CD1c-positive myeloid dendritic cell (primary cell): ENCODE data around the gene OR52R1.
"Not testable (repeated sequence)": the region's sequence is repeated elsewhere in the genome, so short reads cannot be mapped to it uniquely, and the experiment has no call there.

Experiments
- DNase-seq: peaks from one replicate; pipeline ENCODE4 v3.0.0-alpha.2; 2016; ENCODE audit errors: extremely low spot score

Gene OR52R1

GRCh38 chr11:4804280-4804679 lies at the start of gene OR52R1:
Gene OR52R1, minus strand, starts transcription at chr11:4804380. Its CDS starts 0 bp downstream, at chr11:4804380.
- DNase-seq = no peak

- DNase-seq = no peak
Observed at GRCh38 chr11:4851033-4851432, 46.9 kb upstream of the OR52R1 start.

GRCh38 chr11:4848908-4849532 lies 44.8 kb upstream of the OR52R1 start, which contains the start of gene OR51S1:
Gene OR51S1, minus strand, starts transcription at chr11:4849208. Its CDS starts 0 bp downstream, at chr11:4849208.
- no peak for DNase-seq

- no peak for DNase-seq
Observed at GRCh38 chr11:4839851-4840549, 35.8 kb upstream of the OR52R1 start.

GRCh38 chr11:4830909-4831308 lies 26.7 kb upstream of the OR52R1 start:
- DNase-seq = no peak

- DNase-seq = no peak
Observed at GRCh38 chr11:4830346-4830745, 26.2 kb upstream of the OR52R1 start.

GRCh38 chr11:4826425-4826824 lies 22.2 kb upstream of the OR52R1 start:
- DNase-seq = no peak

GRCh38 chr11:4825132-4825531 lies 21.0 kb upstream of the OR52R1 start:
- DNase-seq = no peak

- DNase-seq = no peak
Observed at GRCh38 chr11:4821021-4821420, 16.8 kb upstream of the OR52R1 start, which contains the start of gene OR51F2. Gene OR51F2, plus strand, starts transcription at chr11:4821321. Its CDS starts 101 bp downstream, at chr11:4821422.

GRCh38 chr11:4809246-4809645 lies 5.1 kb upstream of the OR52R1 start:
- no peak for DNase-seq

- DNase-seq = no peak
Observed at GRCh38 chr11:4808476-4808875, 4.3 kb upstream of the OR52R1 start.

GRCh38 chr11:4801316-4801715 lies 2.9 kb downstream of the OR52R1 start:
- not testable (repeated sequence) for DNase-seq

- DNase-seq = no peak
Observed at GRCh38 chr11:4798427-4799183, 5.6 kb downstream of the OR52R1 start.

GRCh38 chr11:4797206-4797605 lies 7.0 kb downstream of the OR52R1 start:
- DNase-seq = no peak

GRCh38 chr11:4782454-4782853 lies 21.7 kb downstream of the OR52R1 start:
- no peak for DNase-seq

GRCh38 chr11:4769838-4770237 lies 34.3 kb downstream of the OR52R1 start, which contains the start of gene OR51F1:
Gene OR51F1, minus strand, starts transcription at chr11:4769938. Its CDS starts 0 bp downstream, at chr11:4769938.
- no peak for DNase-seq

- DNase-seq = no peak
Observed at GRCh38 chr11:4768094-4768493, 36.1 kb downstream of the OR52R1 start.

GRCh38 chr11:4766420-4767043 lies 37.6 kb downstream of the OR52R1 start:
- DNase-seq = no peak

GRCh38 chr11:4763096-4763495 lies 41.1 kb downstream of the OR52R1 start:
- DNase-seq = no peak
